ENCODE results near the gene CEP95.

DNA sequence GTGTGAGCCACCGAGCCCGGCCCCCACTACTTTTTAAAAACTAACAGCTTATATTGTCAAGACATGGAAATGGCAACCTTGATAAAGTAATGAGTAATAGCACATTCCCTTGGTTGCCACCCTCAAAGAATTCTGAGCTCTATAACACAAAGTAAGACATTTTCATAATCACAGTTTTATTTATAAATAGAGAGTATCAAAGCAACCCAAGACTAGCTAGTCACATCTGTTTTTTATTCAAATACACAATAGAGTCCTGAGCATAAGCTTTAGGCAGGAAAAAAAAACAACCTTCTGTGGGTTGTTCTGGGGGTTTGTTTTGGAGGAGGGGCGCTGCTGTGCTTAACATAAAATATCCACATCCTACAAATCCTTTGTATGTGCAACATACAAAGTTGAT lies 68.7 kb downstream of the CEP95 start:
- TF ChIP-seq, protein P1, sequence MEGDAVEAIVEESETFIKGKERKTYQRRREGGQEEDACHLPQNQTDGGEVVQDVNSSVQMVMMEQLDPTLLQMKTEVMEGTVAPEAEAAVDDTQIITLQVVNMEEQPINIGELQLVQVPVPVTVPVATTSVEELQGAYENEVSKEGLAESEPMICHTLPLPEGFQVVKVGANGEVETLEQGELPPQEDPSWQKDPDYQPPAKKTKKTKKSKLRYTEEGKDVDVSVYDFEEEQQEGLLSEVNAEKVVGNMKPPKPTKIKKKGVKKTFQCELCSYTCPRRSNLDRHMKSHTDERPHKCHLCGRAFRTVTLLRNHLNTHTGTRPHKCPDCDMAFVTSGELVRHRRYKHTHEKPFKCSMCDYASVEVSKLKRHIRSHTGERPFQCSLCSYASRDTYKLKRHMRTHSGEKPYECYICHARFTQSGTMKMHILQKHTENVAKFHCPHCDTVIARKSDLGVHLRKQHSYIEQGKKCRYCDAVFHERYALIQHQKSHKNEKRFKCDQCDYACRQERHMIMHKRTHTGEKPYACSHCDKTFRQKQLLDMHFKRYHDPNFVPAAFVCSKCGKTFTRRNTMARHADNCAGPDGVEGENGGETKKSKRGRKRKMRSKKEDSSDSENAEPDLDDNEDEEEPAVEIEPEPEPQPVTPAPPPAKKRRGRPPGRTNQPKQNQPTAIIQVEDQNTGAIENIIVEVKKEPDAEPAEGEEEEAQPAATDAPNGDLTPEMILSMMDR (IDR thresholded peaks at IDR 0.05), result no peak
- no peak for TF ChIP-seq POLR2A (IDR thresholded peaks at IDR 0.05)
